ENCODE results near the gene POLR3G.

POLR3G gene

GRCh38 chr5:90477073-90477472 lies 2.4 kb downstream of the POLR3G start:
- H3K4me3 ChIP-seq (ENCODE audit: low read depth, low read length): no peak overlapping the region
- TF ChIP-seq, protein P1, sequence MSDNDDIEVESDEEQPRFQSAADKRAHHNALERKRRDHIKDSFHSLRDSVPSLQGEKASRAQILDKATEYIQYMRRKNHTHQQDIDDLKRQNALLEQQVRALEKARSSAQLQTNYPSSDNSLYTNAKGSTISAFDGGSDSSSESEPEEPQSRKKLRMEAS (IDR thresholded peaks at IDR 0.05; ENCODE audit: low read depth, low read length): no peak
- TF ChIP-seq POLR2A (IDR thresholded peaks at IDR 0.05; ENCODE audit: extremely low read depth, insufficient read length): no peak
- TF ChIP-seq CTCF (IDR thresholded peaks at IDR 0.05; ENCODE audit: low read depth, low read length): no peak
- TF ChIP-seq MYC (IDR thresholded peaks at IDR 0.05; ENCODE audit: low read depth, low read length): no peak
- no peak for DNase-seq (ENCODE audit: low read depth)

DNA sequence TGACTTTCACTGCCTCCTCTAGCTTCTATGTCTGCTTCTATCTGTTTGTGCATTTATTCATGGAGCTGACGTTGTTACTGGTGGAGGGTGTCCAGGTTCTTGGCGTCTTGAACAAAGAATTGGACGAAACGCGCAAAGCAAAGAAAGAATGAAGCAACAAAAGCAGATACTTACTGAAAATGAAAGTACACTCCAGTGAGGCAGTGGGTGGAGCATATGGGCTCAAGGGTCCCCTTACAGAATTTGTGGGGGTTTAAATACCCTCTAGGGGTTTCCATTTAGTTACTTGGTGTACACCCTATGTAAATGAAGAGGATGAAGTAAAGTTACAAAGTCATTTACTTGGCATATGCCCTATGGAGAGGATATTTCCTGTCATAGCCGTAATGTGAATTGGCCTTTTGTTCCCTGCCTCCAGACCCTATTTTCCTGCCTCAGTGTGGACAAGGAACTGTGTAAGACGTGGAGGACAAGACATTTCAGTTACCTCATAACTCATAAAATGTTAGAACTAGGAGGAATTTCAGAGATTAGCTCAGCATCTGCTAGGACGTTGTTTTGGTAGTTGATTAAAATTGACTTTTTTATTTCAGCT lies 3.1 kb downstream of the POLR3G start:
- DNase-seq (ENCODE audit: low read depth): no peak
- H3K4me3 ChIP-seq (ENCODE audit: low read depth, low read length): no peak overlapping the region
- no peak for TF ChIP-seq CTCF (IDR thresholded peaks at IDR 0.05; ENCODE audit: low read depth, low read length)
- TF ChIP-seq POLR2A (IDR thresholded peaks at IDR 0.05; ENCODE audit: extremely low read depth, insufficient read length): no peak
- TF ChIP-seq, protein P1 (IDR thresholded peaks at IDR 0.05; ENCODE audit: low read depth, low read length): no peak
- no peak for TF ChIP-seq MYC (IDR thresholded peaks at IDR 0.05; ENCODE audit: low read depth, low read length)

- TF ChIP-seq POLR2A (IDR thresholded peaks at IDR 0.05; ENCODE audit: extremely low read depth, insufficient read length): no peak
- TF ChIP-seq CTCF (IDR thresholded peaks at IDR 0.05; ENCODE audit: low read depth, low read length): no peak
- TF ChIP-seq, protein P1 (IDR thresholded peaks at IDR 0.05; ENCODE audit: low read depth, low read length): no peak
- TF ChIP-seq MYC (IDR thresholded peaks at IDR 0.05; ENCODE audit: low read depth, low read length): no peak
- no peak overlapping the region for H3K4me3 ChIP-seq (ENCODE audit: low read depth, low read length)
- no peak for DNase-seq (ENCODE audit: low read depth)
Measured at GRCh38 chr5:90479611-90480385, 5.1 kb downstream of the POLR3G start.

GRCh38 chr5:90480699-90481098 lies 6.0 kb downstream of the POLR3G start:
- TF ChIP-seq CTCF (IDR thresholded peaks at IDR 0.05; ENCODE audit: low read depth, low read length) (no peak), POLR2A (IDR thresholded peaks at IDR 0.05; ENCODE audit: extremely low read depth, insufficient read length) (no peak), MYC (IDR thresholded peaks at IDR 0.05; ENCODE audit: low read depth, low read length) (no peak)
- TF ChIP-seq, protein P1 (IDR thresholded peaks at IDR 0.05; ENCODE audit: low read depth, low read length): no peak

DNA sequence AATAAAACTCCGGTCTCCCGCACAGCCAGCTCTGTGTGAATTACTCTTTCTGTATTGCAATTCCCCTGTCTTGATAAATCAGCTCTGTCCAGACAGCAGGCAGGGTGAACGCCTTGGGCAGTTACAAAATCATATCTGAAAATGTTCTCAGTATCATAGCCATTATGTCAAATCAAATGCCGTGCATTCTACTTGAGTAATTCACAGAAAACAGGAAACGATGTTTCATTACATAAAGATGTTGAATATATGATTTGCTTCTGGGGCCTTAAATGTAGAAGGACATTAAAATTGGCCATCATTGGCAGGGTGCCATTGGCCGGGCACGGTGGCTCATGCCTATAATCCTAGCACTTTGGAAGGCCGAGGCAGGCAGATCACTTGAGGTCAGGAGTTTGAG lies 8.5 kb downstream of the POLR3G start:
- DNase-seq (ENCODE audit: low read depth): no peak
- TF ChIP-seq CTCF (IDR thresholded peaks at IDR 0.05; ENCODE audit: low read depth, low read length) (no peak), POLR2A (IDR thresholded peaks at IDR 0.05; ENCODE audit: extremely low read depth, insufficient read length) (no peak), MYC (IDR thresholded peaks at IDR 0.05; ENCODE audit: low read depth, low read length) (no peak)
- TF ChIP-seq, protein P1 (IDR thresholded peaks at IDR 0.05; ENCODE audit: low read depth, low read length): no peak
- H3K4me3 ChIP-seq (ENCODE audit: low read depth, low read length): no peak overlapping the region

More at GRCh38 chr5:90480699-90481098, 6.0 kb downstream of the POLR3G start:
- no peak overlapping the region for H3K4me3 ChIP-seq (ENCODE audit: low read depth, low read length)
- DNase-seq (ENCODE audit: low read depth): no peak
